Activated gamma-delta T cell treated with Interleukin-2 at 50 U/mL for 16 hours (primary cell): ENCODE results near the gene FBXO9.
A peak's percentile ranks its signal among the peaks of the same experiment; 100 is the strongest.

Source experiments
- DNase-seq: peaks from one replicate; pipeline ENCODE4 v3.0.0-alpha.2; 2020

FBXO9 gene

DNA sequence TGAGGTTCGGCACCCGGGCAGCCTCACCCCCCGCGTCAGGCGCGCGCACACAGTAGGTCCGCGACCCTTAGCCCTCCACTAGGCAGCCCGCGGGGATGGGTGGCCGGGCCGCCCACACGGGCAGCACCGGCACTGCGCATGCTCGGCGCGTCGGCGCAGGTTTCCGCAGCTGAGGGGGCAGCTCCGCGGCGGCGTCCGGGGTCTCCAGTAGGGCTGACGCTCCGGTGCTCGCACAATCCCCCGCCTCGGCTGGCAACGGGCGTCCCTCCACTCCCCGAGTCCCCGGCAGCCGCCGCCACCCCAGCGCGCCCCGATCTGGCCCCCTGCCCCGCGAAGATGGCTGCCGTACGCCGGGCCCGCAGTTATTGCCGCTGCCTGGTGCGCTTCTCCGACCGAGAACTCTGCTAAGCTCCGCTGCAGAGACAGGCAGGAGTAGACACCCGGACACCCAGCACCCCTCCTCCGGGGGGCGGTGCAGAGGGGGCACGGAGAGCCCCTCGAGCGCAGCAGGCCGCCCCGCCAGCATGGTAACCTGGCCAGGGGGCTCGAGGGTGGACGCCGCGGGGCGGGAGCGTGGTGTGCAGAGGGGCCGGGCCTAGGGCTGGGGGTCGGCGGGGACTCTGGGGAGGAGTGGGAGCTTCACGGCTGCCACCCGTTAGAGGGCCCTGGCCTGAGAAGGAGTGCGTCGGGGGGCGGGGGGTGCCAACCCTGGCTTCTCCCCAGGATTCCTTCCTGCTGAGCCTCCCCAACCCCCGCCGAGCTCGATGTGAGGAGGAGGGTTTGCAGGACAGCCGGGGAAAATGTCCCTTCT is at the start of gene FBXO9:
Gene FBXO9, plus strand, starts transcription at position 139 of the 811 bp plus-strand sequence. Its CDS starts 386 bp downstream, at position 525.
- DNase-seq: peak; percentile 73

DNA sequence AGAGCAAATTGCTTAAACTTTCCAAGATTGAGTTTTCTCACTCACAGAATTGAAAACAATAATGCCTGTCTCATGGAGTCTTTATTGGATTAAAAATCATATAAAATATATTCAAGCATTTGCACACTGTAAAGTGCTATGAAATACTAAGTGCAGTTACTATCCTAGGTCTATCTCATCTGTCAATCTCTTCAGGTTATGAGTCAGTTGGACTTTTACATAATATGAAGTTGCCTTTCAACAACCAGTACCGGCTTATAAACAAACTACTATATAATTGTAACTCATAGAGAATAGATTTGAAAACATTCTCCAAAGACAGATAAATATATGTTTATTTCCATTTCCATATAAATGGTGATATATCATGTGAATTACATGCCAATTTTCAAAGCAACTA is 49.7 kb upstream of the FBXO9 start:
- DNase-seq: no peak

- DNase-seq: no peak
Observed at GRCh38 chr6:53018446-53018845, 46.8 kb upstream of the FBXO9 start.

GRCh38 chr6:53020005-53020744 is 45.0 kb upstream of the FBXO9 start:
- DNase-seq: no peak

DNA sequence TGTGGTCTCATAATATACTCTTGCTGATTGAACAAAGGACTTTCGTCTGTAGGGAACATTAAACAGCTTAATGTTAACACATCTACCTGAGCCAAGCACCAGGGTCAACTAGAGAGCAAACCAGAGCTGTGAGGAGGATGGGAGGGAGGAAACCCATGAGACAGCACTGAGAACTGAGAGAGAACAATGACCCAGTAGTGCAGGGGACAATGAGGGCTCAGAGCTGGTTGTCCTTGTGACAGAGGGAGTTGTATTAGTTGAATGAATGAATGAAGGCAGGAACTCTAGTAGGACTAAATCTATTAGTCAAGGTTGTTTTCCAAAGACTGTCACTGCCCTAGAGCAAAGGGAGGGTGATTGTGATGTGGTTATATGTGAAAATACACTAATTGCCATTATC is 41.9 kb upstream of the FBXO9 start:
- DNase-seq: no peak

GRCh38 chr6:53026526-53026925 is 38.7 kb upstream of the FBXO9 start:
- no peak for DNase-seq

DNA sequence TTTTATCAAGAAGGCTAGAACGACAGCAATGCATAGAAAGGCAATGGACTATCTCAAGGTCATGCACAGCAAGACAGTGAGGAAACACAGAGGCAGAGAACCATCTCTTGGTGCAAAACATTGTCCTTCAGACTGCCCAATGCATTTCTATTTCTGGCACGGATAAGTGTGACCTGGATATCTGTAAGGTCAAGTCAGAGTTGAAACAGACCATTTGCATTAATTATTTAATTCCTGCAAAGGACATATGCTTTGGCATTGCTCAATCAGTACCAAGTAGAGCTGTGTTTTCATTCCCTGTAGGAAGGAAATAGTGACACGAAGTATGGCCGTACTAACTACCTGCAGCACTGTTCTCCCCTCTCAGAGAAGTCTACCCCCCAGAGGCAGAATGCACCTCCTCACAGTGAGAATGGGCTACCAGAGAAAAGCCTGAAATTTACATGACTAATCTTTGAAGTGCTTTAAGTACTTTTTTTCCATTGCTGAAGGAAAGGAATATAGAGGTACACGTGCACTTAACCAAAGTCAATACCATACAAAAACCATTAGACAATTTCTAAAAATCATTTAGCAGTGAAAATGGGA is 38.0 kb upstream of the FBXO9 start:
- DNase-seq: no peak

DNA sequence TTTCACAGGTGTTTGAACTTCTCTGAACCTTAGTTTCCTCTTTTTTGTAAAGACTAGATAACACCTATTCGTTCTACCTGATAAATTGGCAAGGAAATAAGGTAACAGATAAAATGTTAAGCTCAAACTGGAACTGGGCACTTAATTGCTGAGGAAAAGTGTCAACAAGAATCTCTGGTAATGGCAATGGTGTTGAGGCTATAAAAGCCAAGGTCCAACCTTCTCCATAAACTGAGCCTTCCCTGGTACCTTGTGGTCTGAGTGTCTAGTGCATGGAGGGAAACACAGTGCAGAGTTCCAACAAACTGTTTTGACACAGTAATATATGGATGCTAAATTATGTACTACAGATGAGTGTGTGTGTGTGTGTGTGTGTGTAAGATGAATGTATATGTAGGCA is 36.7 kb upstream of the FBXO9 start:
- no peak for DNase-seq

DNA sequence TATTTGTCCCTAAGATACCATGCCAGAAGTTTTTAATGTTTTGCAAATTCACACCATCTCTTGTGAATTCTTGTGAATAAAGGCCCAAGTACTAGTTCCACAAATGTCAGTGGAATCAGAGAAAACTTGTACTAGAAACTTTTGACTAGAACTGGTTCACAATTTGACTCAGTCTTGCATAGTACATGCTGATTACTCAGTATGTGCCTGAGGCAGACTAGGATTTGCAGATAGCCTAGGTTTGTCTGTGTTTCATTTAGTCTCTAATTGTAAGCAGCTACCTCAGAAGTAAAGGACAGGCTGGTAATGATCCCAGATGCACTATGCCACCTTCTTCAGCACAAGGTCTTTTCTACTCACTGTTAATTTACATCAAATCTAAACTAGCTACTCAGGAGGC is 35.9 kb upstream of the FBXO9 start:
- no peak for DNase-seq

- DNase-seq: no peak
Observed at GRCh38 chr6:53029761-53030160, 35.4 kb upstream of the FBXO9 start.

GRCh38 chr6:53031281-53031680 is 33.9 kb upstream of the FBXO9 start:
- no peak for DNase-seq

GRCh38 chr6:53032849-53033248 is 32.4 kb upstream of the FBXO9 start:
- DNase-seq: no peak

GRCh38 chr6:53033764-53034163 is 31.4 kb upstream of the FBXO9 start:
- no peak for DNase-seq

DNA sequence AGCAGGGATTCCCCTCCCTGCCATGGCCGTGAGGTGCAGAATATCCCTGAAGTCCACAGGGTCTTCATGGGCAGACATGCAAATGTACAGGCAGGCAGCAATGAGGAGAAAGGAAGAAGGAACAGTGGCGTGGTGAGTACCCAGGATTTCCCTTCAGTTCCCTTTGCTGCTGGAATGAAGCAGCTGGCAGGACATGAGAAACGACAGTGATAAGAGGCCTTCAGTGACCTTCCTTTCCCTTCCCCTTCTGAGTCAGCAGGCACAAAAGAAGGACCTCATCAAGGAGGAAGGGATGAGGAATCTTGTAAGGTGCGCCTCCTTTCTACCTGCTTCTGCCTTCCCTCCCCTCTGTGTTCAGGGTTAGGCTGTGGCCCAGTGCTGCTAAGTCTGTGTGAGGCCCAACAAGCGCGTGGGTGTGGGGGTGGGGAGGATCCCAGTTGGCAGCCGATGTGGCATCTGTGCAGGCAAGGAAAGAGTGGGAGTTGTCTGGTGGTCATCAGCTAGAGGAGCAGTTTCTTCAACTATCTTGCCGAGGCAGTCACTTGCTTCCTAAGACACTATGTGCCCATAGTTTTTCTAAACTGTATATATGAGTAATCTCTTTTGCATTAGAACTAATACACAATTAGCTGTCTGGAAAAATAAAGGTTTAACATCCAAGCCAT is 29.5 kb upstream of the FBXO9 start:
- DNase-seq: no peak

DNA sequence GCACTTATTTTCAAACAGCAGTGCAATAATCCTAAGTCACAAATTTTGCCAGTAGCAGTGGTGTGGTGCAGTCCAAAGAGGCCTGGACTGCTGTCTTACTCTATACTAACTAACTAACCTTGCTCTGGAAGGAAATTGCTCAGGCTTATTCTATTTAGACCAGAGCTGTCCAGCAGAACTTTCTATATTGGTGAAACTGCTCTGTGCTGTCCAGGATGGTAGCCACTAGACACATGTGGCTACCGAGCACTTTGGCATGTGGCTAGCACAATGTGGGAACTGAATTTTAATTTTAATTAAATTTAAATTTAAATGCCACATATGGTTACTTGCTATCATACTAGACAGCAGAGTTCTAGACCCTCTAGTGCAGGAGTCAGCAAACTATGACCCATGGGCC is 27.1 kb upstream of the FBXO9 start:
- no peak for DNase-seq

DNA sequence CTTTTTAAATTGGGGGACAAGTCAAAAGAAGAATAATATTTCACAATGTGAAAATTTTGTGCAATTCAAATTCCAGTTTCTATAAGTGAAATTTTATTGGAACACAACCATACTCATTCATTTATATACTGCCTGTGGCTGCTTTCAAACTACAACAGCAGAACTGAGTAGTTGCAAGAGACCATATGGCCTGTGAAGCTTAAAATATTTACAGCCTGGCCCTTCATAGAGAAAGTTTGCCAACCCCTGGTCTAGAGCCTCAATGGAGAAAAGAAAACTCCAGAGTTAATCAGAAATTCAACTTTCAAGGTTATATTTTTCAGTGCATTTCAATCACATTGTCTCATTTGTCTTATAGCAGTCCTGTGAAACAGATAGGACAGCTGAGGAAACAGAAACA is 26.6 kb upstream of the FBXO9 start:
- DNase-seq: no peak

- no peak for DNase-seq
Observed at GRCh38 chr6:53041356-53041755, 23.8 kb upstream of the FBXO9 start.

- no peak for DNase-seq
Observed at GRCh38 chr6:53042112-53042511, 23.1 kb upstream of the FBXO9 start.

DNA sequence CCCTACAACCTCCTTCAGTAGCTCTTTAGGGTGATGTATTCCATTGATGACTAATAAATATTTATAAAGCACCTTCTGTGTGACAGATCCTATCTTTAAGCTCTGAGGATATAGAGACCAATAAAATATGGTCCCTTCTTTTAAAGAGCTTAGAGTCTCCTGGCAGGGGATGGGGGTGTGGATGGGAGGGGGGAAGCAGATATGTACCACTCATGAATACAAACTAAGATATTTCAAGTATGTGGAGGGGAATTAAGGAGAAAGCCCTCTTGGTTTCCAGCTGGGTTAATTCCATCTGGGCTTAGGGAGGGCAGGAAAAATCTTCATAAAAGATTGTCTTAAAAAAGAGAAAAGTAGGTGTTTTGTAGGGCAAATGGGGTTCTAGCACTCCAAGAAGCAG is 21.6 kb upstream of the FBXO9 start:
- no peak for DNase-seq

- DNase-seq: no peak
Observed at GRCh38 chr6:53044071-53044470, 21.1 kb upstream of the FBXO9 start.

GRCh38 chr6:53044572-53044971 is 20.6 kb upstream of the FBXO9 start:
- no peak for DNase-seq

DNA sequence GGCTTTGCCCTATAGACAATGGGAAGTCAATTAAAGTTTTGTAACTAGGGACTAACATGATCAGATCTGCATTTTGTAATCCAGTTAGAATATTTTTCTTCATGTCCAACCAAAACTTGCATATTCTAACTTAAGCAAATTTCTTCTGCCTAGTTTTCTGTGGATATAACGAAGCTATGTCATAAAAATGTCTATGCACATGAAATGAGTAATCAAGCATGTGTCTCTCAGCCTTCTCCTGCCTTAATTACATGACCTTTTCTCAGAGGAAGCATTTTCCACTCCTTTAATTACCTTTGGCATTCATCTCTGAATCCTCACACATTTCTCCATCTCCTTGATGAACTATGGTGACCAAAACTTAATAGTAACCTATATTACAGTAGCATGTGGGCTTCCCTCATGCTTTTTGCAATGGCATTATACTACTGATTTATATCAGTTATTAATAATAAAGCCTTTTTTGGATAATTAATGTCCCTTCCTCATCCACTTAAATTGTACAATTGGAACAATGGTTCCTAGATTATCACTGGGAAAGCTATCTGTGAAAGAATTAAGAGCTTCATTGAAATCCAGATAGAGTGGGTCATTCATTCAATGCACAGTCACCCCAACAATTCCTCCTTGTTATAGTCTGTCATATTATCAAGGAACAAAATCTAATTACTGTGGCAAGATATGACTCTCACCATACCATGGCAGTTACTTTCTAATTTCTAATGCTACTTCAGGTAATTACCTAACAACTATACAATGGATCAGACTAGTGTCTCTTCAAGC is 19.1 kb upstream of the FBXO9 start:
- DNase-seq: no peak
